GM23248 (cell line): ENCODE data around the gene RGL4.

Experiments
- EZH2 ChIP-seq: fragments of 200-600 bp; sonication (generic); IDR thresholded peaks from 2 replicates; pipeline ENCODE4 v1.6.1; 2018; ENCODE audit warnings: antibody characterized with exemption, mild to moderate bottlenecking; ENCODE audit not compliant: insufficient read depth, poor library complexity, severe bottlenecking
- EZH2phosphoT487 ChIP-seq: fragments of 200-600 bp; sonication (generic); IDR thresholded peaks from 2 replicates; pipeline ENCODE4 v1.6.1; 2018; ENCODE audit warnings: antibody characterized with exemption, moderate library complexity, mild to moderate bottlenecking, low read depth; ENCODE audit not compliant: insufficient read depth

- TF ChIP-seq EZH2phosphoT487, result no peak
- TF ChIP-seq EZH2, result no peak
Measured at GRCh38 chr22:23652286-23652685, 38.5 kb upstream of the RGL4 start.
